ENCODE results near the gene POP5. TPM values are rescaled to one million over a fixed set of nuclear protein-coding genes. Genes with fewer than 3 reads are reported as not detected.

Gene POP5
- total and polyA plus RNA-seq, 2 of the 4 experiments (the other 2 are of a cell fraction) = 69.5 to 99.4 TPM

DNA sequence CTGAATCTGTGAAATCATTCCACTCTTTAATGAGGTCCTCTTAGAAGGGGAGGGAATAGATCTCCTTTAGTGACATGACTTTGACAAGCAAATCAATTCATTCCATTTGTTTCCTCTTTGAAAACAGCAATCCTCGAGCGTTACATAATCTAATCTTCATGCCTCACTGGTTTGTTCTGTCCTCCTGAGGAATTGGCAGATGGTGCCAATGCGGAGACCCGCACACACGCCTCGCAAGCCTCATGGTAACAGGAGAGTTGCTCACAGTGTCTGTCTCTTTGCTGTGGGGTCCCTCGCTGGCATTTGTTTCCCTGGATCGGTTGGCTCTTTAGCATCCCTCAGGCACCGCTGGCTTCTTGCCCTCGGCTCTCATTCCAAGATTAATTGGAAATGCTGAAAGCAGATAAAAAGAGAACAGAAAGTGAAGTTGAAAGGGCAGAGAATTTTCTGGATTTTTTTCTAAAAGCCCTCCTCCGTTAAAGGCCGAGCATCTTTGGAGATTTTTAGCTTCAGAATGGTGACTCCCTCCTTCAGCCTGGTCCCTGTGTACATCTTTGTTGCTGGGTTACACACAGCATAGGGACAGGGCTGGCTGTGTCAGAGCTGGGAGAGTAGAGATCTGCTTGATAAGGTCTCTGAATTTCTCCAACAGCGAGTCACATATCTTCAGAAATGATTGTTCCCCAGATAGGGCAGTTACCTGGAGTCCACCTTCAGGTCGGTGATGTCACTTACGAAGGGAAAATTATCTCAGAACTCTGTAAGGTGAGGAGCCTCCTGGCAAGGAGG, 49.1 kb upstream of the POP5 start:
- ChIA-PET POLR2A (ENCODE audit: unreplicated experiment) (no interaction called here), CTCF (no interaction called here)
- Histone ChIP-seq H4K91ac (ENCODE audit: insufficient read depth, low read depth, low read length) (no peak overlapping the region), H3K79me1 (ENCODE audit: low read depth in 1 of 2, low read length in 2 of 2) (no peaks in the 10 kb centered on the region), H3K27me3 (ENCODE audit: control insufficient read depth, insufficient read depth, low read length) (peaks cover 30% of the 10 kb centered on the region), H2AK5ac (ENCODE audit: low read depth, low read length) (no peak overlapping the region), H3K9me3 (ENCODE audit: control insufficient read depth, insufficient read depth, low read length) (no peaks in the 10 kb centered on the region), H3K56ac (ENCODE audit: extremely low read depth, insufficient read depth, low read length) (no peak overlapping the region), H4K8ac (ENCODE audit: low read depth in 2 of 2, low read length in 2 of 2) (no peak overlapping the region), H4K20me1 (ENCODE audit: insufficient read depth, low read length) (no peaks in the 10 kb centered on the region; the same call in 1 of the 2 replicates), H2BK120ac (ENCODE audit: low read depth, low read length) (no peak overlapping the region), H2AFZ (replicated peaks; ENCODE audit: low read length, poor library complexity) (no peak overlapping the region), H4K5ac (ENCODE audit: low read depth, low read length) (no peak overlapping the region), H2AK9ac (replicated peaks; ENCODE audit: low read depth, low read length, poor library complexity) (no peak overlapping the region), H3K9me1 (ENCODE audit: insufficient read depth, low read length) (no peaks in the 10 kb centered on the region), H3K4ac (ENCODE audit: low read depth, low read length) (no peak overlapping the region), H3K27ac (ENCODE audit: insufficient read depth, low read length) (no peak overlapping the region), H2BK20ac (ENCODE audit: low read depth, low read length) (no peak overlapping the region), H3K4me3 (ENCODE audit: insufficient read depth, low read depth, low read length) (no peak overlapping the region), H2BK5ac (ENCODE audit: low read depth, low read length, poor library complexity, severe bottlenecking) (no peak overlapping the region), H3K18ac (ENCODE audit: low read depth, low read length) (no peak overlapping the region), H3K9ac (ENCODE audit: low read depth, low read length) (no peak overlapping the region), H3K36me3 (ENCODE audit: control insufficient read depth, insufficient read depth, low read length) (no peaks in the 10 kb centered on the region), H3K23ac (ENCODE audit: low read depth, low read length) (no peak overlapping the region; the same call in 1 of the 2 replicates), H2BK15ac (ENCODE audit: low read depth, low read length) (no peak overlapping the region), H3K14ac (replicated peaks; ENCODE audit: low read depth, low read length) (no peak overlapping the region), H3K4me1 (ENCODE audit: control insufficient read depth, insufficient read depth, low read length) (no peaks in the 10 kb centered on the region), H3K4me2 (ENCODE audit: low read depth, low read length) (no peak overlapping the region)
- 68% methylated on average over 4 of the region's 15 CpGs; no CpG with 5 or more reads in 1 of the 2 experiments for WGBS, 2 experiments (ENCODE audit: extremely low coverage in 2 of 2, insufficient read length in 1 of 2)
- intact Hi-C loops (cut with micrococcal nuclease) (no loop called here), dilution Hi-C loops (cut with HindIII; ENCODE audit: low sequenced_read_pairs, unreplicated experiment) (no loop called here), in situ Hi-C loops (cut with MboI; ENCODE audit: low sequenced_read_pairs) (no loop called here)
- no TSS peak for BruUV-seq (replicated peaks)
- DNase-seq (no peak), ATAC-seq (ENCODE audit: low read depth) (no peak)
- no peak for TF ChIP-seq MAZ (IDR thresholded peaks at IDR 0.05; ENCODE audit: borderline replicate concordance, low read depth, low read length)
- no peak for TF ChIP-seq SMC3 (IDR thresholded peaks at IDR 0.05; ENCODE audit: low read depth, low read length)
- TF ChIP-seq CHD1 (IDR thresholded peaks at IDR 0.05; ENCODE audit: low read depth, low read length) = no peak
- no peak for TF ChIP-seq BHLHE40 (IDR thresholded peaks at IDR 0.05; ENCODE audit: low read depth, low read length)
- TF ChIP-seq, protein P1, sequence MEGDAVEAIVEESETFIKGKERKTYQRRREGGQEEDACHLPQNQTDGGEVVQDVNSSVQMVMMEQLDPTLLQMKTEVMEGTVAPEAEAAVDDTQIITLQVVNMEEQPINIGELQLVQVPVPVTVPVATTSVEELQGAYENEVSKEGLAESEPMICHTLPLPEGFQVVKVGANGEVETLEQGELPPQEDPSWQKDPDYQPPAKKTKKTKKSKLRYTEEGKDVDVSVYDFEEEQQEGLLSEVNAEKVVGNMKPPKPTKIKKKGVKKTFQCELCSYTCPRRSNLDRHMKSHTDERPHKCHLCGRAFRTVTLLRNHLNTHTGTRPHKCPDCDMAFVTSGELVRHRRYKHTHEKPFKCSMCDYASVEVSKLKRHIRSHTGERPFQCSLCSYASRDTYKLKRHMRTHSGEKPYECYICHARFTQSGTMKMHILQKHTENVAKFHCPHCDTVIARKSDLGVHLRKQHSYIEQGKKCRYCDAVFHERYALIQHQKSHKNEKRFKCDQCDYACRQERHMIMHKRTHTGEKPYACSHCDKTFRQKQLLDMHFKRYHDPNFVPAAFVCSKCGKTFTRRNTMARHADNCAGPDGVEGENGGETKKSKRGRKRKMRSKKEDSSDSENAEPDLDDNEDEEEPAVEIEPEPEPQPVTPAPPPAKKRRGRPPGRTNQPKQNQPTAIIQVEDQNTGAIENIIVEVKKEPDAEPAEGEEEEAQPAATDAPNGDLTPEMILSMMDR (conservative IDR thresholded peaks at IDR 0.05; ENCODE audit: low read depth, low read length) = no peak
- no peak for TF ChIP-seq RCOR1 (IDR thresholded peaks at IDR 0.05; ENCODE audit: insufficient replicate concordance, low read length)
- TF ChIP-seq RFX5 (IDR thresholded peaks at IDR 0.05; ENCODE audit: low read depth, low read length) = no peak
- TF ChIP-seq, protein P2, sequence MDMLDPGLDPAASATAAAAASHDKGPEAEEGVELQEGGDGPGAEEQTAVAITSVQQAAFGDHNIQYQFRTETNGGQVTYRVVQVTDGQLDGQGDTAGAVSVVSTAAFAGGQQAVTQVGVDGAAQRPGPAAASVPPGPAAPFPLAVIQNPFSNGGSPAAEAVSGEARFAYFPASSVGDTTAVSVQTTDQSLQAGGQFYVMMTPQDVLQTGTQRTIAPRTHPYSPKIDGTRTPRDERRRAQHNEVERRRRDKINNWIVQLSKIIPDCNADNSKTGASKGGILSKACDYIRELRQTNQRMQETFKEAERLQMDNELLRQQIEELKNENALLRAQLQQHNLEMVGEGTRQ (IDR thresholded peaks at IDR 0.05; ENCODE audit: low read depth, low read length) = no peak
- no peak for TF ChIP-seq MXI1 (IDR thresholded peaks at IDR 0.05; ENCODE audit: borderline replicate concordance, low read depth, low read length)

All from IMR-90 (cell line).